Measurements from ENCODE around the gene RFX5.
"Not testable (repeated sequence)": the region's sequence is repeated elsewhere in the genome, so short reads cannot be mapped to it uniquely, and the experiment has no call there.

RFX5 gene

DNA sequence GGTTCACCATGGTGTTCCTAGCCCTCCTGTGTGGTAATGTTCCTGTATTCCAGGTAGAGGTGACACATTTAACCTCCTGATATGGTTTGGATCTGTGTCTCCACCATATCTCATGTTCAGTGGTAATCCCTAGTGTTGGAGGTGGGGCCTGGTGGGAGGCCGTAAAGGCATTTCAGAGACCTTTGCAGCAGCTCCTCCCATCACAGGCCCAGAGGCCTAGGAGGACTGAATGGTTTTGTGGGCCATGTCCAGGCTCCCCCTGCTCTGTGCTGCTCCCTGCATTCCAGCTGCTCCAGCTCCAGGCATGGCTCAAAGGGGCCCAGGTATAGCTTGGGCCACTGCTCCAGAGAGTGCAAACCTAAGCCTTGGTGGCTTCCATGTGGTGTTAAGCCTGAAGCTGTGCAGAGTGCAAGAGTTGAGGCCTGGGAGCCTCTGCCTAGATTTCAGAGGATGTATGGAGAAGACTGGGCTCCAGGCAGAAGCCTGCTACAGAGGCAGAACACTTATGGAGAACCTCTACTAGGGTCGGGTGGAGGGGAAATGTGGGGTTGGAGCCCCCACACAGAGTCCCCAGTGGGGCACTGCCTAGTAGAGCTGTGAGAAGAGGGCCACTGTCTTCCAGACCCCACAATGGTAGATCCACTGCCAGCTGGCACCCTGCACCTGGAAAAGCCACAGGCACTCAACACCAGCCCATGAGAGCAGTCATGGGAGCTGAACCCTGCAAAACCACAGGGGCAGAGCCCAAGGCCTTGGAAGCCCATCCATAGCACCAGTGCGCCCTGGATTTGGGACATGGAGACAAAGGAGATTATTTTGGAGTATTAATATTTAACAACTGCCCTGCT lies 15.5 kb upstream of the RFX5 start:
- no peak for DNase-seq (ENCODE audit: low read depth)

DNA sequence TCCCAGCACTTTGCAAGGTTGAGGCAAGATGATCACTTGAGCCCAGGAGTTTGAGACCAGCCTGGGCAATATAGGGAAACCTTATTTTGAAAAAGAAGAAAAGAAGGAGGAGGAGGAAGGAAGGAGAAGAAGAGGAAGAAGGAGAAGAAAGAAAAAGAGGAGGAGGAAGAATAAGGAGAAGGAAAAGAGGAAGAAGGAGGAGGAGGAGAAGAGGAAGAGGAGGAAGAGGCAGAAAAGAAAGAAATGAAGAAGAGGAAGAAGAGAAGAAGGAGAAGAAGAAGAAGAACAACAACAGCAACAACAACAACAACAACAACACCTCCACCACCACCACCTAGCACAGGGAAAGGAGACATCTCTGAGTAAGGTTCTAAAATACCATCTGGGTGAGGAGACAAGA lies 14.8 kb upstream of the RFX5 start:
- DNase-seq (ENCODE audit: low read depth), result no peak

DNA sequence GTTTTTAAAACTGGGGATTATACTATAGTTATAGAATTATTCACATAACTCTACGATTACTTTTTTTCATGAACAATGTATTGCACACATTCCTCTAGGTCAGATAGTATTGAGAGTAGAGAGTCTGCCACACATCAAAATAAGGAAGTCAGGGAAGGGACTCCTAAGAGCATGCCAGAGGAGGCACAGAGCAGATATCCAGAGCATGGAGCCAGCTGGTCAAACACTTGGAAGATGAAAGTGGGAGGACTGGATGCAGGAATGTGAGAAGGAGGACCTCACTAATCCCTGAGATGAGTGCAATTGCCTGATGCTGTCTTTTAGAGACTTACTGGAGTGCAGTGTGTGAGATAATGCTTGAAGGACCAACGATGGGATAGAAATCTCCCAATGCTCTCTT lies 9.6 kb upstream of the RFX5 start:
- no peak for DNase-seq (ENCODE audit: low read depth)

DNA sequence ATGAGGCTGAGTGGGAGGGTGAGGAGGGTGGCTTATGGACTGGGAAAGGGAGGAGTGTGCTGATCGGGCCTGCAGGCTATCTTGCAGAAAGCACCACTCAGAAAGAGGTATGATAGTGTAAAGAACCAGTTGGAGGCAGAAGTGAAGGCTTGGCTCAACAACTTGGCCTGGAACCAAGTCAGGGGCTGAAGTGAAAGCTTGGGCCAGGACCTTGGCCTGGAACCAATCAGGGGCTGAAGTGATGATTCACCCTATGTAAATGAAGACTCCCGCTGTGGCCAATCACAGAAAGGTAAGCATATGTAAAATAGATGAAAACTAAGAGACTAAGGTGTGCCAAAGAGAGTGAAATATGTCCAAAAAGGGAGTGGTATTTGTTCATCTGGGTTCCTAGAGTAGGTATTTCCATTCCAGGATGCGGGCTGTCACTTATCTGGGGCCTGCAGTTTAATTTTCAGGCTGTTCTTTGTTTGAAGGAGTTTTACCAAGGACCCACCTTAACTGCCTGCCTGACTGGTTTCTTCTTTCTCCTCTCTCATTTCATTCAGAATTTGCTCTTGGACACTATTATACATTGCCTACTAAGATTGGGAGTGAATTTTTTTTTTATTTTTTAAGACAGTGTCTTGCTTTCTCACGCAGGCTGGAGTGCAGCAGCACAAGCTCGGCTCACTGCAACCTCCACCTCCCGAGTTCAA lies 5.1 kb upstream of the RFX5 start:
- DNase-seq (ENCODE audit: low read depth), result no peak

DNA sequence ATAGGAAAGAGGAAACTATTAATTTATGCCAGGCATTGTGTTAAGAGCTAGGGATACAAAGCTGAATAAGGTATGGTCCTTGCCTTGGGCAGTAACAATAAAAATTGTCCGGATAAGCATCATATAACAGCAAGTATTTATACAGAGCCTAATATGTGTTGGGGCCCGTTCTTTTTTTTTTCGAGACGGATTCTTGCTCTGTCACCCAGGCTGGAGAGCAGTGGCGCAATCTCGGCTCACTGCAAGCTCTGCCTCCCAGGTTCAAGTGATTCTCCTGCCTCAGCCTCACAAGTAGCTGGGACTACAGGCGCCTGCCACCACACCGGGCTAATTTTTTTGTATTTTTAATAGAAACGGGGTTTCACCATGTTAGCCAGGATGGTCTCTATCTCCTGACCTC lies 3.3 kb upstream of the RFX5 start:
- not testable (repeated sequence) for DNase-seq (ENCODE audit: low read depth)

DNA sequence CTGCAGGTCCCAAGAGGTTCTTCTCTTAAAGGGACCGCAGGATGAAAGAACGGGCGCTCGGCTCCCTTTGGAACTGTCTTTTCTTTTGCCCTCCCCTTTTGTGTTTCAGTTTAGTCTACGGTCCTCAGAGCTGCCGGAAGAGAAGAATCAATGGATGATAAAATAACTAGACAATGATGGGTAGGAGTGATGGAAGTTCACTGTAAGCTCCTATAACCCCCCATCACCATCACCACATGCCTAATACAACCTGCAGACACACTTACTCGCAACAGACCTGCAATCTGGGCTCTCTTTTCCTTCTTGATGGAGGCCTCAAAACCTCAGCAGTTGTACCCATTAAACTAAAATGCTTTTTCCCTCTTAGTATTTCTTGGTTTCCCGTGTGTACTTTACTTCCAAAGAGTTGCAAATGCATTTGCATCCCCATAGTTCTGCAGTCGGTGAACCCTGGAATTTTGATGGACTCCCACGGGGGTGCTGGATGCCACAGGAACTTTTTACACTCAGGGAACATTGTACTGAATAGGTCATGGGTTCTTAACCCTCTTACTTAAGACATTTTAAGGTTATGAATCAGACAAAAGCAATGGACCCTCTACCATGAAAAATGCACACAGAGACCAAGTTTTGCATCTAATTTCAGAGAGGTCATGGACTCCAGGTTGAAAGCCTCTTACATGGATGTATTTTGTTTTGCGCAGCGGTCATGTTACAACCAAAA lies 633 bp upstream of the RFX5 start:
- no peak for DNase-seq (ENCODE audit: low read depth)

DNA sequence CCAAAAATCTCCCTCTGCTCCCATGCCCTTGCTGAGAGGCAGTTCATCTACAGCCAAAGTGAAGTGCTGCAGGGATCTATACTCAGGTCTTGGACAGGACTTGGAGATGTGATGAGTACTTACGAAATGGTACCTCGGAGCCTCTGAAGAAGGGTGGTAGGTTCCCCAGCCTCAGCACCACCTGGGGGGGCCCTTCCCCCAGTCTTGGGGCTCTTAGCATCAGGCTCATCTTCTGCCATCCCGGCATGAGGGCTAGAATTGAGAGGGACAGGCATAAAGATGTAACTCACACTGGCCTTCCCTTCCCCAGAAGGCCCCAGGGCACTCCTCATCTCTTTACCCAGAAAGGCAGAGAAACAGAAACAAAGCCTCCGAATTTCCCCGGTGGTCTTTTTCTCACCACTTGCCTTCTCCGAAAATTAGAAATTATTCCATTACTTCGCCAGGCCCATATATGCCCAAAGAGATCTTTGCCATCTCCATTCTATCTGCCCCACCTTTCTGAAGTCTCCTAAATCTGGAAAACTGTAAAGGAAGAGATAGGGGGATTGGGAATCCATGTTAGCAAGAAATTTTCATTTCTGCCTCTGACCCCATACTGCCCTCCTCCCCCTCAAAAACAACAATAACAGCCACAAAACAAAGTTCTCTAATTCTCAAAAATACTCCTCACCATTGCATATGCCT lies 827 bp downstream of the RFX5 start:
- DNase-seq (ENCODE audit: low read depth), result no peak

DNA sequence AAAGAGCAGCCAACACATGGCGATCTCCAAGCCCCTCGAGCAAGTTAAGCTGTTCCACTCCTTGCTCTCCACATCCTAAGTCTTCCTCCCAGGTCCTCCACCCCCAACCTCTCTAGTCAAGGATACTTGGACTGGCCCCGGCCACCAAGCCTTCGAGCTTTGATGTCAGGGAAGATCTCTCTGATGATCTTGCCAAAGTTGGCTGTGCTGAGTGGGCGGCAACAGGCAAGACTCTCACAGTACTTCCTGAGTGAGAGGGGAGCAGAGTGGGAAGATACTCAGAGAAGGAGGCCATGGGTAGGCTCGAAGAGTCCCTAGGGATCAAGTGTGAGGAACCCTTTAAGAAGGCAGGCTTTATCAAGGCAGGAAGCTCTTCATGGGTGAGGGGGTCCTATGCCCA lies 2.8 kb downstream of the RFX5 start:
- DNase-seq (ENCODE audit: low read depth), result no peak

DNA sequence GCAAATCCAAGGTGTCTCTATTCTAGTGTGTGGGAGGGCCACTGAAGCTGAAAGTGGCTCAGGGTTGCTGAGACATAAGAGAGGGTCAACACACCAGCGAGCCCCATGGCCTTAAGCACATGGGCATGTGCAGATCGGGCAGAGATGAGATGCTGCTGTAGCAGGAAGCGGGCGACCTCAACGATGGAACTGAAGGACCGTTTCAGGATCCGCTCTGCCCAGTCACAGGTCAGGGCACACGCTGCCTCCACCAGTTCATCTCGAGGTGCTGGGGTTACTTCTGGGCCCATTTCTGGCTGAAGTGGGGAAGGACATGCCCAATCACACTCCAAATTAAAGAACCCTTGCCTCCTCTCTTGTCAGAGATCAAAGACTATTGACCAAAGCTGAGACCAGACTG lies 3.5 kb downstream of the RFX5 start:
- DNase-seq (ENCODE audit: low read depth), result no peak

DNA sequence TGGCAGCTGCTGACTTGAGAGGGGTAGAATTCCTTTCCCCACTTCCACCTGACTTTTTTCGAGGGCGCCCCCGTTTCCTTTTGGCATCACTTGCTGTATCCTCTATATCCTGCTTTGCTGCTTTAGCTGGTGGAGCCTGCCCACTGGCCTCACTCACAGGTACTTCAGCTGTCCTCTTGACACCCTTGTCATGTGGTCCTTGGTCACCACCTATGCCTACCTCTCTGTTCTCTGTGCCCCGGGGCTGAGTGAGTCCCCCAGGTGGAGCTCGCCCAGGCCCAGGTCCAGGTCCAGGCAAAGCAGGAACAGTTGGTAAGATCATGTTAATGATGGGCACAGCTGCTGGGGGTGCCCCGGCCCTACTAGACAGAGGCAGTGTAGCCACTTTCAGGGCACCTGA lies 4.5 kb downstream of the RFX5 start:
- DNase-seq (ENCODE audit: low read depth), result no peak

DNA sequence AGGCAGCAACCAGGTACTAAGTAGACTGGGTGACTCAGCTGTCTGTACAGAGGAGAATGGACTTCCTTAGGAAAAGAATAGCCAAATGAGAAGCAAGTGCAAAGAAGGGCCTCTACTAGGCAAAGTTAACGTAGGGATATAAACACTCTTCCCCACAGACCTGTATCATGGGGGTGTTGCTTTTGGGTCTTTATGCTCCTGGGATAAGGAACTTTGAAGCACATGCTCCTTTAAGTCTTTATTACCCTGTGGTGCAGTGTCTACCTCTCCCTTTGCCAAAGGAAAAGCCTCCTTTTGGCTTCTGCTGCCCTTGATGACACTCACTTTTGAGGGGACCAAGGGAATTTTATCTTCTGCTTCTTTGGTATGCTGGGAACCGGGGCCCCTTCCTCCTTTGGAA lies 5.0 kb downstream of the RFX5 start:
- no peak for DNase-seq (ENCODE audit: low read depth)

DNA sequence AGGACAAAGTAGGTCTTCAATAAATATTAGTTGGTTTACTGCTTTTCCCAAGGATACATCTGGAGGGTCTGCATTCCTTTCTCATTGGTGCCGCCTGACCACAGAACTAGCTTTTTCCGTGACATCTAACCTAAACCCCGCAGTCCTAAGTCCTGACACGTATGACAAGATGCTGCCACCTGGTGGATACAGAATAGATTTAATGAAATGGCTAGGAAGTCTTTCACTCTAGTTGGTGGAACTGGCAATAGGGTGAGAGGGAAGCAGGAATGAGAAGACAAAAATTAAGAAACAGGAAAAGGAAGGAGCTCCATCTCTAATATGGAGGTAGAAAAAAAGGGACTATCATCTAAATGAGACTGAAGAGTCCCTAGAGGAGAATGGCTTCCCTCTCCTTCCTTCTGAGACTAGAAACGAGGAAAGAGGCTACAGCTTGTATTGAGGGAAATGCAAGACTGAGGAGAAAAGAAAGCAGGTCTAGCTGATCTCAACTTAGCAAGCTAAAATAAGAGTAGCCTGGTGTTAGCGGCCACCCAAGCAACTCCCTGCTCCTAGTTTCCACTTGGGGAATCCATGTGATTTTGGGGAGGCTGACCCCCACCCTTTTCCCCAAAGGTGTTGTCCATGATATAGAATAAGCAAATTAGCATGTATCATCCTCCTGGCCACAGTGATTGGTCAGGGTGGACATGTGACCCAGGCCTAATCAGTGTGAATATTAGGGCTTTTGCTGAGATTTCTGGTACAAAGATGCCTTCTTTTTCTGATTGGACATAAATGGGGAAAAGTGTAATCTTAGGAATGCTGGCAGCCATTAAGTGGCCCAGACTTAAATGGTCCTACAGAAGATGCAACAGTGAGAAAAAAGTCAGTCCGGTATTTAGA lies 5.9 kb downstream of the RFX5 start:
- DNase-seq (ENCODE audit: low read depth), result peak; percentile 30

DNA sequence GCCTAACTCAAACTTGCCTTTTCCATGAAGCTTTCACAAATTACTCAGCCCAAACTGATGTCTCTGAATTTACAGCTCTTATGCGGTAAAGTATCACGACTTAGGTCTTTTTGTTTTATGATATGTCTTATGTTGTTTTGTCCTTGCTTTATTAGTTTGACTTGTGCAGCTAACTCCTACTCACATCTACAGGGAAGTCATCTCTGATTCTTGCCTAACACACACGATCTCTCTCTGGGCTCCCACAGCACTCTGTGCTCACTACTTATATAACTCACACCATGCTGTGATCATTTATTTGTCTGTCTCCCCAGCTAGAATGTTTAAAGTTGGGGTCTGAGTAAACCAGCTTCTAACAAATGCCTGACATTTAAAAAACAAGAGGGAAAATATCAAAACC lies 10.5 kb downstream of the RFX5 start:
- DNase-seq (ENCODE audit: low read depth), result no peak

DNA sequence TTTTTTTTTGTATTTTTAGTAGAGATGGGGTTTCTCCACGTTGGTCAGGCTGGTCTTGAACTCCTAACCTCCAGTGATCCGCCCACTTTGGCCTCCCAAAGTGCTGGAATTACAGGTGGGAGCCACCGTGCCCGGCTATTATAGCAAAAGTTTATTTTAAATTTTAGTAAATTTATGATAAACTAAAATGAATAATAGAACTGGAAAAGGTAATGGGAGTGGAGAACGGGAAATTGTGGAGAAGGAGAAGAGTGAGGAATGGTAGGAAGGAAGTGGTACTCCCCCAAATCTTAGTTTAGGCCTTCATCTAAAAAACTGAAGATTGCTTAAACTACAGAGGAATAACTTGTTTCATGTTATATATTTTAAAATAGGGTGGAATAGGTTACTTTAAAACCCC lies 12.2 kb downstream of the RFX5 start:
- DNase-seq (ENCODE audit: low read depth), result no peak

DNA sequence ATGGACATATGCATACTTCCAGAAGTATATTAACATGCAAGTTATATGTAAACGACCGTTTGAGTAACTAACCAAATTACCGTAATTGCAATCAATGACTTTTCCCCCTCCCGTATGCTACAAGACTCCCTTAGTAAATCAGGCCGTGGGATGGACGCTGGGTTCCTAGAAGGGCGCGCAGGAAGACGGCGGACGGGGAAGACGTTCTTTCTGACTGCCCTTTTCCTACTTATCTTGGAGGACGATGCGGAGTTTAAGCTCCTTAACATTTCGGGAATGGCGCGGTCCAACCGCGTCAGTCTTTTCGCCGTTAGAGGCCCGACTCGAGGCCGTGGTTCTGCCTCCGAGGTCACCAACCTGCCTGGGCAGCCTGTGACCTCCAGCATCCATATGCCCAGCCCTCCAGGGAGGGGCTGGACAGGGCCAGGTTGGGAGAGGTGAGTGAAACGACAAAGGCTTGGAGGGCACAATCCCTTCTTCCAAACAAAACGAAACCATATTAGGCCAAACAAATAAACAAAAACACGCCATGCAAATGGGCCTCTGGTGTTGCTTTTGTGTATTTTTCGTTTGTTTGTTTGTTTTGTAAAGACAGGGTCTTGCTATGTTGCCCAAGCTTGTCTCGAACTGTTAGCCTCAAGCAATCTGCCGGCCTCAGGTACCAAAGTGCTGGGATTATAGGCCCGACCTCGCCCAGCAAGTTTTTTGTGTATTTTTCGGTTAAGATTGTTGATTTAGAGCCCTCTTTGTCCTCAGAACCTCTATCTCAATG lies 19.0 kb downstream of the RFX5 start:
- no peak for DNase-seq (ENCODE audit: low read depth)

DNA sequence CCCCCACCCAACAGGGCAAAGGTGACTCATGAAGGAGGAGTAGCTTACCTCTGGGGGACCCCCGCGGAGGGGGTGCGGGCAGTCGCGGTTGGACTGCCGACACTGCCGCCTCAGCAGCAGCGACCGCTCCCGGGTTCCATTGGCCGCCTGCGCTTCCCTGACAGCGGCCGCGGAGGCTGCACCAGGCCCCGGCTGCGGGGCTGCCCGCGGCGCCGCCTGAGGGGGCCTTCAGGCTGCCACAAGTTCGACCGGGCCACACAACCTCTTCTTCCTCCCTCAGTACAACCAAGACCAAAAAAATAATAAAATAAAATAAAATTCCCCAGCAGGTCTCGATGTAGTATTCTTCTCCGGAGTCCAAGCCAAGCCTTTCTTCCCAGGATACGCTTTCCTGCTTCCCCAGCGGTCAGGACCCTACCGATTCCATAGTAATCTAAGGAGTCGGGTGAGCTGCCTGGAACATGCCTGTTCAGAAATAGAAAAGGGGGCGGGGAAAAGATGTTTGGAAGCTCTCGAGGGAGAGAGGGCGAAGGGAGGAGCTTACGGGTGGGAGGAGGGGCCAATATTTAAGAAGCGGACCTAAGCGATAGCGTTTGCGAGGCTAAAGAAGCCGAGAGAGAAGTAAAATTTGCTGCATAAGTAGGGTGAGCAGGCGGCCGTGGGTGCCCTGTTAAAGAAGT lies 19.7 kb downstream of the RFX5 start, which contains the start of gene PI4KB:
TSS of gene PI4KB (minus strand) at position 194 of the 680 bp plus-strand sequence. CDS start 10,935 bp downstream, outside the sequence.
- peak; percentile 84 for DNase-seq (ENCODE audit: low read depth)

DNA sequence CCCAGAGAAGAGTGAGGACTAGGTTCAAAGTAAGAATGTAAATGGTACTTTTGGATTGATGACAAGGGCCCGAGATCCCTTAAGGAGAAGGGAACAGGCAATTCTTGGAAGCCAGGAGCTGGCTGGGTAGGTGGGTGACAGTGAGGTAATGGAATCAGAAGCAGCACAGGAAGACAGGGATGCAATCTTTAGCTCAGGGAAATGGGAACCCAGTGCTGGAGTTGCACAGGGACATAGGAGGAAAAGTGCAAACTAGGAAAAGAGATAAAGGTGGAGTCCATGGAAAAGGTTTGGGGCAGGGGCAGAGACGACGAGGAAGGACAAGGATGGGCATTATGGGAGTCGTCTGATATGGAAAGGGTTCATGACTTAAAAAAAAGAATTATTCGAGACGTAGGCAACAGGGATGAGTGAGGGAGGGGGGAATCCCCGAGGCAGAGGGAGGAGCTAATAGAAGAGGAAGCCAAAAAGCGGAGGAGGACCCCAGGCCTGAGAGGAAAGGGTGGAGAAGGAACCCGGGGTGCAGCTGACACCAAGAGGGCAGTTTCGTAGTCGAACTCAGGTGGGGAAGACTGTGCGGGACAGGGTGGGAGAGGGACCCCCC lies 20.3 kb downstream of the RFX5 start:
- peak; percentile 52 for DNase-seq (ENCODE audit: low read depth)

DNA sequence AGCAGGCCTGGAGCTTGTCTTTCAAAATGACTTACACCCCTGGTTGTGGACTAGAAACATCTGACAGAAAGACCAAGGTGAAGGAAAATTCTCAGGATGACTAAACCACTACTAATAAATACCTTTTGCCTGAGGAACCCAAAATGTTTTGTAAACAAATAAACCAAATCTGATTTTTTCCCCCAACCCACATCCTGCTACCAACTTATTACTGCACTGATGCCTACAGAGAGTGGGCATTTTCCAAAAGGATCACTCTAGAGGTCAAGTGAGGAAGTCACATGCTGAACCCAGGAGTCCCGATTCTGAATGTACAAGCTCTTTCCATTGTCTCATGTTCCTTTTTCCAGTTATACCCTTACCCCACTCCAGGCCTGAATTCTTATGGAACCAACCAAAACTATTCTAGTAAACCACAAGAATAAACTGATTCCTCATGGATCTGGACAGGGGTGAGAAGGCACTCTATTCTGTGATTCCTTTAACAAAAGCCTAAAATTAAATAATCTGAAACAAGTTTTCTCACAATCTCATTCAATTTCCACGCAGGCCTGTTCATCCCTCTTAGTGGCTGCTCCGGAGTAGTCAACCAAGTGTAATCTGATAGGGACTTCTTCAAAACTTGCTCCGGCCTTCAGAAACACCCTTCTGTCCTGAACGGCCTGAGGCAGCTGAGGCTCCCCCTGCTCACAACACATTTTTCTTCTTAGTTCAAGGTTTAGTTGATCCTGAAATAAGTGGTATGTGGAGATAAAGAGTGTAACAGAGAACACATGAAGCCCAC lies 21.2 kb downstream of the RFX5 start:
- DNase-seq (ENCODE audit: low read depth), result no peak

DNA sequence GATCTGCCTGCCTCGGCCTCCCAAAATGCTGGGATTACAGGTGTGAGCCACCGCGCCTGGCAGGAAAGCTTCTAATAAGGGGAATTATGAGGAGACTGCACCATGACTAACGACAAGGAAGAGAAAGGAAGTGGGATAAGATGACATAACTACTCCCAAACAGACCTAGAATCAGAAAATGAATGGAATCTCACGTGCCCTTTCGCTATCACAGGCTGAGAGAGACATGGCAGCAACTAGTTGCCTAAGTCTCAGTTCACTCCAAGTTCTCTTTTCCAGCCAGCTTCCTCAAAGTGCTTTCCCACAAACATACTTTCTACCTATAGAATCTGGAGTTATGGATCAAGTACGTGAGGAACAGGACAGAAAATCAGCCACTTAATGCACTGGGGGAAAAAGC lies 21.8 kb downstream of the RFX5 start:
- DNase-seq (ENCODE audit: low read depth), result no peak
